ENCODE data around the gene BEGAIN. TPM values are rescaled to one million over a fixed set of nuclear protein-coding genes. Genes with fewer than 3 reads are reported as not detected.

Gene BEGAIN
- total RNA-seq, 1 experiment from 2014 or later = 0.54 TPM

GRCh38 chr14:100548939-100549338, 38.3 kb downstream of the BEGAIN start:
- intact Hi-C loops (cut with micrococcal nuclease; ENCODE audit: unreplicated experiment) = loop anchor here (10.0 kb wide), 1 partner anchor 96 kb away; no protein-coding TSS in a partner anchor
- H3K27ac Mint-ChIP-seq (ENCODE audit: unreplicated experiment) = no peak overlapping the region
- no peaks in the 10 kb centered on the region for H3K9me3 ChIP-seq
- H3K27me3 Mint-ChIP-seq (ENCODE audit: insufficient read depth, unreplicated experiment) = peaks cover 3% of the 10 kb centered on the region
- no peaks in the 10 kb centered on the region for H3K27me3 ChIP-seq (replicated peaks; ENCODE audit: control insufficient read depth, insufficient read depth, low read length)
- H3K9me3 Mint-ChIP-seq (ENCODE audit: unreplicated experiment) = no peaks in the 10 kb centered on the region
- no peak for TF ChIP-seq CTCF (IDR thresholded peaks at IDR 0.05; ENCODE audit: insufficient read depth in 1 of 2, low read depth in 1 of 2, low read length in 1 of 2, severe bottlenecking in 1 of 2, unreplicated experiment in 1 of 2)
- H3K4me1 ChIP-seq = peaks cover 3% of the 10 kb centered on the region; the same call in 1 of the 2 replicates
- DNase-seq = no peak
- ChIA-PET CTCF (no interaction called here), POLR2A (no interaction called here)
- H3K4me1 Mint-ChIP-seq (ENCODE audit: low read depth, unreplicated experiment) = no peaks in the 10 kb centered on the region
- H3K4me3 ChIP-seq (ENCODE audit: low read depth, low read length) = no peak overlapping the region
- BruUV-seq (replicated peaks) = no TSS peak
- no peak overlapping the region for H3K4me3 Mint-ChIP-seq (ENCODE audit: unreplicated experiment)
- H3K36me3 Mint-ChIP-seq (ENCODE audit: insufficient read depth, unreplicated experiment) = no peaks in the 10 kb centered on the region
- H3K36me3 ChIP-seq (ENCODE audit: control insufficient read depth, insufficient read depth, low read length) = no peaks in the 10 kb centered on the region

GRCh38 chr14:100548295-100548655, 38.9 kb downstream of the BEGAIN start:
- POLR2A ChIA-PET = no interaction called here
- no TSS peak for BruUV-seq (replicated peaks)

GRCh38 chr14:100547633-100548294, 39.5 kb downstream of the BEGAIN start:
- Mint-ChIP-seq H3K4me3 (ENCODE audit: unreplicated experiment) (no peak overlapping the region), H3K9me3 (ENCODE audit: unreplicated experiment) (no peaks in the 10 kb centered on the region), H3K27me3 (ENCODE audit: insufficient read depth, unreplicated experiment) (no peaks in the 10 kb centered on the region), H3K4me1 (ENCODE audit: low read depth, unreplicated experiment) (no peaks in the 10 kb centered on the region), H3K27ac (ENCODE audit: unreplicated experiment) (no peak overlapping the region), H3K36me3 (ENCODE audit: insufficient read depth, unreplicated experiment) (no peaks in the 10 kb centered on the region)
- H3K36me3 ChIP-seq (ENCODE audit: control insufficient read depth, insufficient read depth, low read length) = no peaks in the 10 kb centered on the region
- no peaks in the 10 kb centered on the region for H3K9me3 ChIP-seq
- ChIA-PET CTCF (interaction anchor here (1.5 kb wide), 1 partner anchor 108 kb away, joined by 3 read pairs; no protein-coding TSS in a partner anchor), POLR2A (no interaction called here)
- BruUV-seq (replicated peaks) = no TSS peak
- peaks cover 3% of the 10 kb centered on the region; the same call in 1 of the 2 replicates for H3K4me1 ChIP-seq
- no peak for DNase-seq
- intact Hi-C loops (cut with micrococcal nuclease; ENCODE audit: unreplicated experiment) = loop anchor here (10.0 kb wide), 1 partner anchor 97 kb away; no protein-coding TSS in a partner anchor
- no peak overlapping the region for H3K4me3 ChIP-seq (ENCODE audit: low read depth, low read length)
- no peak for TF ChIP-seq CTCF (IDR thresholded peaks at IDR 0.05; ENCODE audit: insufficient read depth in 1 of 2, low read depth in 1 of 2, low read length in 1 of 2, severe bottlenecking in 1 of 2, unreplicated experiment in 1 of 2)
- H3K27me3 ChIP-seq (replicated peaks; ENCODE audit: control insufficient read depth, insufficient read depth, low read length) = no peaks in the 10 kb centered on the region

More at GRCh38 chr14:100548295-100548655, 38.9 kb downstream of the BEGAIN start:
- CTCF ChIA-PET = no interaction called here
- Histone ChIP-seq H3K4me1 (peaks cover 3% of the 10 kb centered on the region; the same call in 1 of the 2 replicates), H3K9me3 (no peaks in the 10 kb centered on the region), H3K27me3 (replicated peaks; ENCODE audit: control insufficient read depth, insufficient read depth, low read length) (no peaks in the 10 kb centered on the region), H3K4me3 (ENCODE audit: low read depth, low read length) (no peak overlapping the region), H3K36me3 (ENCODE audit: control insufficient read depth, insufficient read depth, low read length) (no peaks in the 10 kb centered on the region)
- Mint-ChIP-seq H3K4me1 (ENCODE audit: low read depth, unreplicated experiment) (no peaks in the 10 kb centered on the region), H3K36me3 (ENCODE audit: insufficient read depth, unreplicated experiment) (no peaks in the 10 kb centered on the region), H3K4me3 (ENCODE audit: unreplicated experiment) (no peak overlapping the region), H3K9me3 (ENCODE audit: unreplicated experiment) (no peaks in the 10 kb centered on the region), H3K27ac (ENCODE audit: unreplicated experiment) (no peak overlapping the region), H3K27me3 (ENCODE audit: insufficient read depth, unreplicated experiment) (no peaks in the 10 kb centered on the region)
- TF ChIP-seq CTCF (IDR thresholded peaks at IDR 0.05; ENCODE audit: insufficient read depth in 1 of 2, low read depth in 1 of 2, low read length in 1 of 2, severe bottlenecking in 1 of 2, unreplicated experiment in 1 of 2) = no peak
- intact Hi-C loops (cut with micrococcal nuclease; ENCODE audit: unreplicated experiment) = loop anchor here (10.0 kb wide), 1 partner anchor 97 kb away; no protein-coding TSS in a partner anchor
- no peak for DNase-seq
